Measurements from ENCODE around the gene SARS1. TPM values are rescaled to one million over a fixed set of nuclear protein-coding genes. Genes with fewer than 3 reads are reported as not detected.

The SARS1 gene
- total and polyA plus RNA-seq, 2 experiments from 2014 or later: 353 to 365 TPM

DNA sequence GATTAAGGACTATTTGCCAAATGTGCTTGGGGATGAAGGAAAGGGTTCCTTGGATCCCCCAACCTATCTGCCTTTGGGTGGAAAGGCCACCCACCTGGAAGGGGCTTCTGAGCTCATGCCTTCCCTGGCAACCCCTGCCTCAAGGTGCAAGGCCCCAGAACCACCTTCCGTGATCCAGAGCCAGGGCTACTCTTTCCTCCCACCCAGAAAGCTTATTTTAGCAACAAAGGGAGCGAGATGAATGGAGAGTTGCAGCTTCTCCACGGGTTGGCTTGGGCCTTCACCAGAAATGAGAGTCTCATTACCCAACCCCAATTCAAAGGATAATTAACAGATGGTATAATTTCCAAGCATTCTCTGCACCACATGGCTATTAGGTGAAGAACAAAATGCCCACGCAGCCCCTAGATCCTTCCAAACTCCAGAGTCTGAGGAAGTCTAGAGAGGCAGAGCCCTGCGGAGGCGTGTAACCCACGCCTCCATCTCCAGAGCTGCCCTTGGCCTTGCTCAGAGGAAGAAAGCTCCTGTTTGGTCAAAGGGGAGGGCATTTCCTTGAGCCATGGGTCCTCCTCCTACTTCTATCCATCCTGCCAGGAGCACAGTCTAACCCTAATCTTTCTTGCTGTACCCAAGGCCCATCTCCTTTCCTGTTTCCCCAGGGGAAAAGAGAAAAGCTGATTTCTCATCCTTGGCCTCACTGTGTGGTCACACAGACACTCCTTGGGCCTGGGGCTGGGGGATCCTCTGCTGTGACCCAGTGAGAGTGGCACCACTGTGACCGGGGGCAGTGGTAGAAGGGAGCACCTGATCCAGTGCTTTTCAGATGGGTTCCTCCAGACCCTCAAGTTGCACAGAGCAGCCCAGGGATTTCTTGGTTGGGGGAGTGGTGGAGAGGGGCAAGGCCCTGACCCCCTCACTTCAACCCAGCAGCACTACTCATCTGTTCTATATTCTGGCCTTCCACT is 34.0 kb downstream of the SARS1 start:
- H3K4me2 ChIP-seq (ENCODE audit: unreplicated experiment): no peak overlapping the region
- WGBS, 2 experiments (ENCODE audit: low coverage in 1 of 2, low lambda C conversion rate in 2 of 2, missing lambda C conversion rate in 2 of 2): 89 to 90% methylated on average over 8 of the region's 8 CpGs
- no peak for TF ChIP-seq EZH2 (IDR thresholded peaks at IDR 0.05; ENCODE audit: insufficient read depth, poor library complexity, severe bottlenecking)
- TF ChIP-seq EZH2phosphoT487 (IDR thresholded peaks at IDR 0.05; ENCODE audit: insufficient read depth, low read depth): no peak

GRCh38 chr1:109248444-109248796 is 34.7 kb downstream of the SARS1 start:
- no peaks in the 10 kb centered on the region for H3K36me3 ChIP-seq (ENCODE audit: low read depth)
- no peaks in the 10 kb centered on the region for H3K27me3 ChIP-seq (replicated peaks; ENCODE audit: insufficient read depth)
- H3K4me1 ChIP-seq (ENCODE audit: insufficient read depth): no peaks in the 10 kb centered on the region
- H3K4me2 ChIP-seq (ENCODE audit: unreplicated experiment): no peak overlapping the region
- in situ Hi-C loops (cut with MboI): no loop called here
- no peak for DNase-seq
- H3K9me3 ChIP-seq (ENCODE audit: low read depth): no peaks in the 10 kb centered on the region
- no peak overlapping the region for H3K27ac ChIP-seq
- H3K9me2 ChIP-seq (ENCODE audit: insufficient read depth): no peaks in the 10 kb centered on the region
- TF ChIP-seq EZH2 (IDR thresholded peaks at IDR 0.05; ENCODE audit: insufficient read depth, poor library complexity, severe bottlenecking): no peak
- TF ChIP-seq EZH2phosphoT487 (IDR thresholded peaks at IDR 0.05; ENCODE audit: insufficient read depth, low read depth): no peak
- no peaks in the 10 kb centered on the region for H3F3A ChIP-seq (ENCODE audit: insufficient read depth)
- H2AFZ ChIP-seq: no peak overlapping the region
- WGBS, 2 experiments (ENCODE audit: low coverage in 1 of 2, low lambda C conversion rate in 2 of 2, missing lambda C conversion rate in 2 of 2): 84 to 92% methylated on average over 7 of the region's 7 CpGs
- no peak overlapping the region for H3K9ac ChIP-seq
- no peaks in the 10 kb centered on the region for H4K20me1 ChIP-seq (ENCODE audit: insufficient read depth)
- H3K4me3 ChIP-seq: no peak overlapping the region
- H3K79me2 ChIP-seq (ENCODE audit: insufficient read depth): no peaks in the 10 kb centered on the region

More for the DNA sequence above, 34.0 kb downstream of the SARS1 start:
- Histone ChIP-seq H2AFZ (no peak overlapping the region), H3K27ac (no peak overlapping the region), H3K4me3 (no peak overlapping the region), H3K27me3 (replicated peaks; ENCODE audit: insufficient read depth) (no peaks in the 10 kb centered on the region), H3K79me2 (ENCODE audit: insufficient read depth) (no peaks in the 10 kb centered on the region), H3K9ac (no peak overlapping the region), H3K9me2 (ENCODE audit: insufficient read depth) (no peaks in the 10 kb centered on the region), H3F3A (ENCODE audit: insufficient read depth) (no peaks in the 10 kb centered on the region), H3K4me1 (ENCODE audit: insufficient read depth) (no peaks in the 10 kb centered on the region), H3K36me3 (ENCODE audit: low read depth) (no peaks in the 10 kb centered on the region), H4K20me1 (ENCODE audit: insufficient read depth) (no peaks in the 10 kb centered on the region), H3K9me3 (ENCODE audit: low read depth) (no peaks in the 10 kb centered on the region)
- in situ Hi-C loops (cut with MboI): no loop called here
- no peak for DNase-seq

- no peak within 1 kb of the TSS for H3K27ac ChIP-seq
- peak; percentile 84 for DNase-seq
- no peaks in the 10 kb centered on the region for H3K9me2 ChIP-seq (ENCODE audit: insufficient read depth)
- no peak within 1 kb of the TSS for H3K9ac ChIP-seq
- peak within 1 kb of the TSS; percentile 66 for H2AFZ ChIP-seq
- no peaks in the 10 kb centered on the region for H3K79me2 ChIP-seq (ENCODE audit: insufficient read depth)
- H4K20me1 ChIP-seq (ENCODE audit: insufficient read depth): no peaks in the 10 kb centered on the region
- H3K36me3 ChIP-seq (ENCODE audit: low read depth): no peaks in the 10 kb centered on the region
- H3K27me3 ChIP-seq (replicated peaks; ENCODE audit: insufficient read depth): no peaks in the 10 kb centered on the region
- no peaks in the 10 kb centered on the region; the same call in 1 of the 2 replicates for H3K4me1 ChIP-seq (ENCODE audit: insufficient read depth)
- peak within 1 kb of the TSS; percentile 76 for H3K4me2 ChIP-seq (ENCODE audit: unreplicated experiment)
- TF ChIP-seq EZH2phosphoT487 (IDR thresholded peaks at IDR 0.05; ENCODE audit: insufficient read depth, low read depth) (no peak), EZH2 (IDR thresholded peaks at IDR 0.05; ENCODE audit: insufficient read depth, poor library complexity, severe bottlenecking) (no peak)
- H3K9me3 ChIP-seq (ENCODE audit: low read depth): no peaks in the 10 kb centered on the region
- H3F3A ChIP-seq (ENCODE audit: insufficient read depth): no peaks in the 10 kb centered on the region
- in situ Hi-C loops (cut with MboI): no loop called here
- peak within 1 kb of the TSS; percentile 74 for H3K4me3 ChIP-seq
- 16 to 17% methylated on average over 37 to 39 of the region's 49 CpGs for WGBS, 2 experiments (ENCODE audit: low coverage in 1 of 2, low lambda C conversion rate in 2 of 2, missing lambda C conversion rate in 2 of 2)
Observed at GRCh38 chr1:109248797-109249629, 35.3 kb downstream of the SARS1 start, which contains the start of gene CELSR2. Gene CELSR2 (plus strand): TSS chr1:109249539. CDS start chr1:109250080, 541 bp downstream.

DNA sequence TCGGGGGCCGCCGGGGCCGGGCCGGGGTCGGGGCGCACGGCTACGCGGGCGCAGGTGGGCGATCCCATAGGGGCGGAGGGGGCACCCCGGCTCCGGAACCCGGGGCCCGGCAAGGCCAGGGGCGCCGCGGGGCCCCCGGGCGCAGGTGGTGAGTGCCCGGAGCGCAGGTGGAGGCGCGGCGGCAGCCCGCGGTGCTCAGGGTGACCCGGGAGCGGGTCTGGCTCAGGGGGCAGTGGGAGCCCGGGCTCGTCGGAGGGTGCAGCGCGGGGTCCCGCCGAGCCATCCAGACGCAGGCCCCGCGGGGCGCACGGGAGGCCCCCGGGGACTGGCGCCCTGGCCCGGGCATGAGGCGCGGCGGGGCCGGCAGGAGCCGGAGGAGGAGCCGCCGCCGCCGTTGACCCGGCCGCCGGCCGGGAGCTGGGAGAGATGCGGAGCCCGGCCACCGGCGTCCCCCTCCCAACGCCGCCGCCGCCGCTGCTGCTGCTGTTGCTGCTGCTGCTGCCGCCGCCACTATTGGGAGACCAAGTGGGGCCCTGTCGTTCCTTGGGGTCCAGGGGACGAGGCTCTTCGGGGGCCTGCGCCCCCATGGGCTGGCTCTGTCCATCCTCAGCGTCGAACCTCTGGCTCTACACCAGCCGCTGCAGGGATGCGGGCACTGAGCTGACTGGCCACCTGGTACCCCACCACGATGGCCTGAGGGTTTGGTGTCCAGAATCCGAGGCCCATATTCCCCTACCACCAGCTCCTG is 36.1 kb downstream of the SARS1 start:
- Histone ChIP-seq H3K4me3 (peak overlapping the region; percentile 74), H3K9me3 (ENCODE audit: low read depth) (no peaks in the 10 kb centered on the region), H3K9me2 (ENCODE audit: insufficient read depth) (no peaks in the 10 kb centered on the region), H3K79me2 (ENCODE audit: insufficient read depth) (no peaks in the 10 kb centered on the region), H3K27me3 (replicated peaks; ENCODE audit: insufficient read depth) (no peaks in the 10 kb centered on the region), H3K36me3 (ENCODE audit: low read depth) (no peaks in the 10 kb centered on the region), H3K9ac (no peak overlapping the region), H3F3A (ENCODE audit: insufficient read depth) (no peaks in the 10 kb centered on the region), H4K20me1 (ENCODE audit: insufficient read depth) (no peaks in the 10 kb centered on the region), H2AFZ (peak overlapping the region; percentile 66; the same call in 1 of the 2 replicates), H3K4me2 (ENCODE audit: unreplicated experiment) (peak overlapping the region; percentile 76), H3K27ac (no peak overlapping the region), H3K4me1 (ENCODE audit: insufficient read depth) (no peaks in the 10 kb centered on the region; the same call in 1 of the 2 replicates)
- 3 to 6% methylated on average over 21 to 26 of the region's 80 CpGs for WGBS, 2 experiments (ENCODE audit: low coverage in 1 of 2, low lambda C conversion rate in 2 of 2, missing lambda C conversion rate in 2 of 2)
- in situ Hi-C loops (cut with MboI): no loop called here
- DNase-seq: peak; percentile 45
- TF ChIP-seq EZH2 (IDR thresholded peaks at IDR 0.05; ENCODE audit: insufficient read depth, poor library complexity, severe bottlenecking) (no peak), EZH2phosphoT487 (IDR thresholded peaks at IDR 0.05; ENCODE audit: insufficient read depth, low read depth) (no peak)
